Stimulated activated naive CD4-positive, alpha-beta T cell treated with Interleukin-2 at 50 U/mL for 16 hours (primary cell): ENCODE results near the gene EPB41L4B.

Experiments
- DNase-seq: peaks from one replicate; lab custom pipeline; 2025; lab: John Stamatoyannopoulos, UW

EPB41L4B gene

DNA sequence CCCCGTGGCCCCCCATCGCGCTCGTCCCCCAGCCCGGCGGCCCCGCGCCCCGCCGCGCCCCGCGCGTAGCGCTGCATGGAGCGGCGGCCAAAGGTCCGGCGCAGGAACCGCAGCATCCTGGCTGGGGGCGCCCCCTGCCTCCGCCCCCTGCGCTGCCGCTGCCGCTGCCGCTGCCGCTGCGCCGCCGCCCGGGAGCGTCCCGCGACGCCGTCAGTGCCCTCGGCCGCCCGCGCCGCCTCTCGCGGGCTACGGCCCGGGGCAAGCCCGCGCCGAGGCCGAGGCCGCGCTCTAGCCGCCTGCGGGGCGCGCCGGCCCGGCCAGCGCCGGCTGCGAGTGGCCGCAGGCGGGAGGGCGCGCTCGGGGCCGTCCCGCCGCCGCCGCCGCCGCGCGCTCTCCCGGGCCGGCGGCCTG, 523 bp downstream of the EPB41L4B start:
- DNase-seq = no peak

DNA sequence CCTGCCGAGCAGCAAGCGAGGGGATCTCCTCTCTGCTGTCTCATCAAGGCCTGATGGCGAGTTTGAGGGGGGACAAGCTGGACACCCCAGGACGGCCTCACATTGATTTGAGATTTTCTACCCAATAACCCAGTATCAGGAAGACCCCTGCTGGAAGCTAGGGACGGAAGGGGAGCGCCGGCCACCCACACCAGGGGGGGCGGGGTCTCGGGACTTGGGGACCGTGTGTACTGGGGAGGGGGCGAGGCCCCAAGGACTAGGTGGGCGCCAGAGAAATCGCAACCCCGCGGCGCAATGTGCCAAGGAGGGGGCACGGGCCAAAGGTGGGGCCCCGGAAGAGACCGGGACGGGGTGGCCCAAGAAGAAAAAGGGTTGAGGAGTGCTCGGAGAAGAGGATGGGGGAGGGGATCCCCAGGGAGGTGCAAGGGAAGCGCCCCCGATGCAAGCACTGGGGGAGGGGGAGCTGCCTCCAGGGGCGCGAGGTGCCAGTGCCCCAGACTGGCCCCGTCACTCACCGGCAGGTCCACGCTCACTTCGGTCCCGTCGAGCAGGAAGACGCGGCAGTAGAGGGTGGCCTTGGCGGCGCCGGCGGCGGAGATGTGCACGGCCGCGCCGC, 1.1 kb downstream of the EPB41L4B start:
- DNase-seq = no peak

DNA sequence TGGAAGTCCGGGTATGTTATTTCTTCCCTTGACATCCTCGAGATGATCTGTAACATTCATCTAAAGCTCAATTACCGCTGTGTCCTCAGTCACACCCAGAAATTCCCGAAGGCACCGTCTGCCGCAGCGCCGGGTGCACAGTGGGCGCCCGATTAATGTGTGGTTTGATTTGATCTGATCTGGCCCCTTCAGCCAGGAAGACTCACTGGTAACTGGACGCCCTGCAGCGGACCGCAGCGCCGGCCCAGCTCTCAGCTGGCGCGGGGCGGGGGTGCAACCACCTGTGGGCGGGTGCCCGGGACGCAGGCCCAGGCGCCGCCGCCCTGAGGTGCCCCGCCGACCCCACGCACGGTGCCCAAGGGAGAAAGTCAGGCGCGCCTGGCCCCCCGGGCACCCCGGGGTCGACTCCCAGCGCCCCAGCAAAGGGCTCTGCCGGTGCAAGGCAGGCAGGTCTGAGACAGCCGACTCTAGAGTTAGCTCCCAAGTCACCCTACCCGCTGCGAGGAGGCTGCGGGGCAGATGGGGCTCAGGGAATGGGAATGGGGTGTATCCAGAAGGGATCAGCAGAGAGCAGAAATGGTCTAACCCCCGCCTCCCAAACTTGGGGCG, 1.7 kb downstream of the EPB41L4B start:
- DNase-seq = no peak

DNA sequence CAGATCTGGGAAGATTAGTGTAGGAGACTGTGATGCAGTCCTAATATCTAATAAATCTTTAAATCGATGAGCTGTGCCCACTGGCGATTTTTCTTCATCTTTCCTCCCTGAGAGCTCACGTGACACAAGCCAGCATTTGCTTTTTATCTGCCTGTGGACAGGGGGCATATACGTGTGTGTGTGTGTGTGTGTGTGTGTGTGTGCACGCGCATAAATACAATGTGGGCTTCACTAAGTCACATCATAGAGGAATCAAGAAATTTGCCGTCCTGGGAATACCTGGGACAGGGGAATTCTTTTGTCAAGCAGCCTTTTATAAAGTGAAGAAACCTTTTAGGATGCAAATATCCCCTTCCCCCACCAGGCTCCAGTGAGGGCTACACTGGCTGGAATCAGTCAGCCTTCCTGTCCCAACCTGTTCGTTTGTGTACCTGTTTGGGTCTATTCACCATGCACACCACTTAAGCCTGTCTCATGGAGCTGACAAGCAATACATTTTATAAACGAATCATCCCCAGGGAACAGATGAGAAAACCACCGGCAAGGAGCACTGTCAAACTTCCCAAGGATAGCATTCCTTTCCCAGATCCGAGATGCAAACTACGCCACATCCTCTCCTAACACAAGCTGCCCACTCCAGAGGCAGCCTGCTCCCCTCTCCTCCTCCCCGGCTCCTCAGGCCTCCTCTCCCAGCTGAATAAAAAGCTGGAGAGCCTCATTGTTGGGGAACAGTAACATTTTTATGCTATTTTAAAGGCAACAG, 2.7 kb downstream of the EPB41L4B start:
- no peak for DNase-seq

DNA sequence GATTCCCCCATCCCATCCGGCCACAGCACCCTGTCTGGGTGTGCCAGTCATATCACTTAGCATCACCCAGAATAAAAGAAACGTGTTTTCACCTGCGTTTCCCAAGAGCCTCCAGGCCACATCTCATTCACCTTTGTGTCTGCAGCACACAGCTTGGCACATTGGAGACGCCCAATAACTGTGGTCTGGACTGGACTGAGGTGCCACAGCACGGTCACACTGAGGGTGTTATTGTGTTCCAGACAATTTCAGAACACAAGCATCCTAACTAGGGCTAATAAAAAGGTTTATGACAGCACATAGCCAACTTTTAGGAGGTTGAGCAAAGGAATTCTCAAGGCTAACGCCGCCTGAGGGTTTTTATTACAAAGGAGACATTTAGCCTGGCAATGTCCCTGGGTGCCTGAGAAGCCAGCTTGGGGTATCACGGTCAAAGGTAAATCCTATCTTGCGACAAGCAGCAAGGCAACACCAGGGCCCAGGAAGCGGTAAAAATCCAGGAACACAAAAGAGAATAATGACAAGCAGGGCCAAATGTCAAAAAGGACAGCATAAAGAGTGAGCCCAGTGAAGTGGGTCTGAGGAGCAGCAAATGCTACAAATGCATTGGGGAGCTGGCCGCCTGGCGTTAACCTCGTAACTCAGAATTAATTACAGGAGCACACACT, 3.4 kb downstream of the EPB41L4B start:
- no peak for DNase-seq

DNA sequence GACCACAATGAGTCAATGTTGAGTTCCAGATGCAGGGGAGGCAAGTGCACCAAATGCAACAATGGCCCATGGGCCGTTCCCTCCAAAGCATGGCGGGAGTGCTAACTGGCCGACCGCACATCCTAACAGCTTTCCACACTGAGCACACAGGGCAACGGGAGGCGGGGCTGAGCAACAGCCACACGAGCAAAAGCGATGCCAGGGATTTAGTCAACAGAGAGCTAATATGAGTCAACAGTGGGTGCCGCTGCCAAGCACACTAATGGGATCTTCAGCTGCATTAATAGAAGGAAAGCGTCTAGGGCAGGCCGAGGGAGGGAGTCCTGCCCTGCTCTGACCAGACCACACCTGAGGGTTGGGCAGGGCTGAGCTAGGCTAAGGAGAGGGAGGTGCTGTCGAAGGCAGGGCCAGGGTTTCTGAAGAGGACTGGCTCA, 4.6 kb downstream of the EPB41L4B start:
- no peak for DNase-seq

DNA sequence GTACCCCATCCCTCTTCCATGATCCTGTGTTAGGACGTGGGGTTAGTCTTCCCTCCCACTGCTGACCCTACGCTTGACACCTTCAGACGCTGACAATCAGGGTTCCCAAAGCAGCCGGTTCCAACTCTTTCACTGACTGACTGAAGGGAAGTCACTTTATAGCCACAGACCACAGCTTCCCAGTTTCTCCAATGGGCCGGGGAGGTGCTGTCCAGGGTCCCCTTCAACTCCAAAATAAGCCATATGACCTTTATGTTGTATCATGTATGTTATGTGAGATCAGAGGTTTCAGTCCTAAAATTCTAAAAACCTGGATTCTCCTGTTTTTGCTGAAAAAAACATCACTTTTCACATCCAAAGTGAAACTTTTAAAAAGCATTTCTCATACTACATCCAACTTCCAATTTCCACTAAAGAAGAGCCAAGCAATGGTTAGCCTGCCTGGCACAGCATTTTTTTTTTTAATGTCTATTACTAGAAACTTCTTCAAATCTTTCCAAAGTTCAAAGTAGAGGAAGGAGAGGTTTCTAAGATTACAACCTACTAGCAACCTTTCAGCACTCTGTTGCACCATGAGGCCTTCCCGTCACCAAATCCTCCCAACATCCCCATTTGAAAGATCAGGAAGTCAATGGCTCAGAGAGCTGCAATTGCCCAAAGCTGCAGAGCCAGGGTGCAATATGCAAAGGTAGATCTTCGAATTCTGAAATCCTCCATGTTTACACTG, 5.2 kb downstream of the EPB41L4B start:
- DNase-seq = no peak

DNA sequence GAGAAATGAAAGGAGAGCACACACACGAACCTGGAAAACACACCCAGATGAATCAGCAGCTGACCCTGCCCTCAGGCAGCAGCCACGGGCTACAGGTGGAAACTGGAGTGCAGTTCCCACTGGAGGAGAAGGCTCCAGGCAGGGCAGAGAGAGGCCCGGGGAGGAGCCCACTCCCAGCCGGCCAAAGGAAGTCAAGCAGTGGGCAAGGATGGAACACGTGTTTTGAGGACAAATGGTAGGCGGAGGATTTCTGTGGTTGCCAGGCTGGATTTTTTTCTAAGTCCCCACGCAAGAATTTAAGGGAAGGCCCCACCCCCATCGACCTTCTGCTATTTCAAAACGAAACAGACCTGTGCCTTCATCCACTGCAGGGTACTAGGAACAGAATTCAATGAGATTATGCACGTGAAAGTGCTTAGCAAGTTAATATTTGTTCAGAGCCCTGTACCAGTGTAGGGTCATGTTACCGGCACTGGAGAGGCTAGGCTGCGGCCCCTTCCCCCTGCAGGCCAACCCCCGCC, 6.8 kb downstream of the EPB41L4B start:
- no peak for DNase-seq

DNA sequence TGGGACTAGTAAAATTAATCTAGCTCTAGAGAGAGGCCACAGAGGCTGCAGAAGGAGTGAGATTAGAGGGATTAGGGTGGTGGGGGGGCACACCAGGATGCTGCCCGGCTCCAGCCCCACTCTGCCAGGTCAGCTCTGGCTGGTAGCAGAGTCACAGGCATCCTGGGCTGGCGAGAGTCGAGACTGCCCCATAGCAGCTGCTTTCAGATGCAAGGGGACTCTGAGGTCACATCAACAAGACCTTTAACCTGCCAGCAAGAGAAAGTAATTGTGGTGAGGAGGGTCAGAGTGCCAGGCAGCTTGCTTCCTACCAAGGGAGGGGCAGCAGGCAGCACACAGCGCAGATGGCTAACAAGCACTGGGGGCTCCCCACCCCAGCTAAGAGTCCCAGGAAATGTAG, 7.5 kb downstream of the EPB41L4B start:
- no peak for DNase-seq

DNA sequence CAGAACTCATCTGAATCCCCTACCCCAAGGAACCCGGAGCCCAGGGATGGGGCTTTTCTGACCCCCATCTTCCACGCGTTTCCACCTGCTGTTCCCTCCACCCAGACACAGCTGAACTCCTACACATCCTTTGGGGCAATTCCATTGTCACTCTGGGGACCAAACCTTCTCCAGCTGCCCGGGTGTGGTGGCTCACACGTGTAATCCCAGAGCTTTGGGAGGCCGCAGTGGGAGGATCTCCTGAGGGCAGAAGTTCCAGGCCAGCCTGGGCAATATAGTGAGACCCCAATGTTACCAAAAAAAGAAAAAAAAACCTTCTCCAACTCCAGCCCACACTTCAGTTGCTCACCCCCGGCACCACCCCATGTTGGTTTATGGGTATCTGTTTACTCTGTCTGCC, 8.1 kb downstream of the EPB41L4B start:
- no peak for DNase-seq

DNA sequence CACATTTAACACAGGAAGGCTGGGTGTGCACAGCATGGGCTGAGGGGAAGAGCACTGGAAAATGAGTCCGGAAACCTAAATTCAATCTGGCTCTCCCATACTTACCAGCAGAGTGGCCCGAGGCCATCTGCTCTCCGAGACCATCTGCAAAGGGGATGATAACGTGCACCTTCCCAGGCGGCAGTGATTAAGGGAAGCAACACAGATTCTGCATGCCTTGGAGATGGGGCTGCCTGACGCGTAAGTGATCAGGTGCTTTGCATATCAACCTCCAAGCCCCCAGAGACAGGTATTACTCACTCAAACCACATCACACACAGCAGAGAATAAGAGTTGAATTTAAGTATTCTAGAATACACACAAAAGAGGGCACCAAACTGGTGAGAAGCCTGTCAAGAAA, 9.1 kb downstream of the EPB41L4B start:
- no peak for DNase-seq

DNA sequence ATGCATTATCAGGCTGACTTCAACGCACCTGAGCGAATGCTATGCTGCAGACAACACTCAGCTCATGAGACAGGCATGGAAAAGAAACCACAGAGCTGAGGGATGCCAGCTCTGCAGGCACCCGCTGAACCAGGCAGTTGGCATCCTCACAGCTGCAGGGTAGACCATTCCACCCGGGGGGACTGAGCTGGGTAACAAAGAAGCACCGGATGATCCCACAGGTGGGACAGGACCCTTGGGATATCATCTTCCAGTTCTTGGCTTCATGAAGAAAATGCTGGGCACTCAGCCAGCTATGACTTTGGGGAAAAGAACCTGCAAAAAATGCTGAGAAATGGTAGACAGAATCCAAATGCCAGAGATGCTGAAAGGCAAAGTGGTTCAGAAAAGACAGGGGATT, 9.6 kb downstream of the EPB41L4B start:
- no peak for DNase-seq

DNA sequence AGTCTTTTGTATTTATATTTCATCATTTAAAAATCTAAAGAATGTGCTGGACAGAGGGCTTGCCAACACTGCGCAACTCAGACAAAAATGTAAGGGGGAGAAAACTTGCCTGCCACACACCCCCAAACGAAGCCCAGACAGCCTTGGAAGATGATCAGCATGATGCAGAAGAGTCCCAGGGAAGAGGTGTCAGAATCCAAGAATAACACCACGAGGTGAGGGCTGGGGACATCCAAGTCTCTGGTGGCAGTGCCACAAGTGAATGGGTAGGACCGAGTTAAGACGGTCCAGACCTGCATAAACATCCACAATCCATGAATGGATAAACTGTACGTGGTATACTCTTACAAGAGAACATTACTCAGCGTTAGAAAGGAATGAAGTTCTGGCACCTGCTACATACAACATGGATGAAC, 10.4 kb downstream of the EPB41L4B start:
- no peak for DNase-seq

DNA sequence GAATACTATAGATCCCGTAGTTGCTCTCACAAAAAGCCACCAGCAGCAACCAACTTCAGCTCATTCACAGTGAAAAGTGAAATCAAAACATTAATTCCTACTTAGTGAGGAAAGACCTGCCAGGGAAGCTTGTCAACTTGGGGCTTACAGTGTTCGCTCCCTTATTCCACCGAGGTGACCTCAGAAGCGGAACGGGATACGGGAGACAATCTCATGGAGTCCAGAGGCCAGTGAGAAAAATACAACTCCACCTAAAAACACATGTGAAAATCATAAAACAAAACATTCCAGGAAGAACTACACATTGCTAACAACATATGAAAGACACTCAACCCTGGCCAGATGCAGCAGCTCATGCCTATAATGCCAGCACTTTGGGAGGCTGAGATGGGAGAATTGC, 11.6 kb downstream of the EPB41L4B start:
- DNase-seq = no peak

DNA sequence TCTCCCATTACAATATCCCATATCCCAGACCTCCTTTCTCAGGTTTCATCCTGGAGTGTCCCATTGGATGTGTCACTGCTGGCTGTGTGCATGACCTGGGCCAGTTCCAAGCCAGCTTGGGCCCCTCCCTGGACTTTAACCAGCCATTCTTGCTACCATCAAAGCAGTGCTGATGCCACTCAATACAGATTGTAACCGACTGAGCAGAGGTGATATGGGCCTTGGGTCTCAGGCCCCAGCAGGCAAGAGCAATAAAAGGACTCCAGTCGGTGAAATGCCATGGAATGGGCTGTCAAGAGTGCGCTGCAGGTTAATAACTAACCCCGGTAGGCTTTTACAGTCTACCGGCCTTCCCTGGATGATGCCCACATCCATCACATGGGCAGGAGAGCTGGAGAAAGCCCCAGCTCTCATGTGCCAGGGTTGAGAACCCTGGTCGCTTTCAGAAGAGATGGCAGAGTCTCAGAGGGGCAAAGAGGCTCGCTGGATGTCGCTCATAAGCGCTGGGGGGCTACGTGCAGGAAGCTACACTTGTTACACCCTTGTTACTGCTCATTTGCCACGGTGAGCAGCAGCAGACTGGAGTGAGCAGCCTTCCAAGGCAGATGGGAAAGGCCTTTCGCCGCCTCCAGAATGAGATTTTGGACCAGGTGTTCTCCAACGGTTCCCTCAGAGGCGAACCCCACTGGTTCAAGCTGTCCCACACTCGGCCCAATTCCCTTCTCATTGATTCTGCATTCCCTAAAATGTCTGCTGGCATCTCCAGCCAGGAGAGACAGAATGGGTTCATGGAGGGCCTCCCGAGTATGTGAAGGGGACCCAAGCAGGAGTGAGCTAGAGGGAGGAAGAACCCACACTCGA, 13.2 kb downstream of the EPB41L4B start:
- no peak for DNase-seq

DNA sequence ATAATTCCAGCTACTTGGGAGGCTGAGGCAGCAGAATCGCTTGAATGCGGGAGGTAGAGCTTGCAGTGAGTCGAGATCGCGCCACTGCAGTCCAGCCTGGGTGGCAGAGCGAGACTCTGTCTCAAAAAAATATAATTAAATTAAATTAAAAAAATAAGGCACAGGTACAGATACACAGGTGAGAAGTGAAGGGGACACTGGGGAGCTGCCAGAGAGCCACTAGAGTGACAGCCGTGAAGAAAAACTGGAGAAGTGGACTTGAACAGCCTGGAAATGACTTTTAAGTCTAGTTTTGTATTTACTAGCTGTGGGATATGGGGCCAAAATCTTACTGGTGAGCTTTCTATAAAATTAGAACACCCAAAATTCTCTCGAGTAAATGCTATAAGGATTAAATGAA, 15.1 kb downstream of the EPB41L4B start:
- DNase-seq = no peak

DNA sequence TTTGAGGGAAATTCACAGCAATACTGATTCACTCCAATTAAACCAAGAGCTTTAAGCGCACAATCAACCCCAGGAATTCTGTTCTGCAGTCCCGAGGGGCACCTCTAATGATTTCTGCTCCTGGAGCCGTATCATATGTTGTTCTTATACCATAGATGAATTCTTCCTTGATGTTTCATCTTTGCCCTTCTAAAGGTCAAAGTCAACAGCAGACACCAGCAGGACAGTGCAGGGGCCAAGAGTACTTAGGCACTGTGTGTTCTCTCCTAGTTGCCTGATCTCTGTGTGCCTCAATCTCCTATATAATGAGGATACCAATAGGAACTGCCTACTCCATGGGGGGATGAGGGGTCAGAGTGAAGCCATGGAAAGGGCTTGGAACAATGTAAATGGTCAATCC, 16.5 kb downstream of the EPB41L4B start:
- DNase-seq = no peak

DNA sequence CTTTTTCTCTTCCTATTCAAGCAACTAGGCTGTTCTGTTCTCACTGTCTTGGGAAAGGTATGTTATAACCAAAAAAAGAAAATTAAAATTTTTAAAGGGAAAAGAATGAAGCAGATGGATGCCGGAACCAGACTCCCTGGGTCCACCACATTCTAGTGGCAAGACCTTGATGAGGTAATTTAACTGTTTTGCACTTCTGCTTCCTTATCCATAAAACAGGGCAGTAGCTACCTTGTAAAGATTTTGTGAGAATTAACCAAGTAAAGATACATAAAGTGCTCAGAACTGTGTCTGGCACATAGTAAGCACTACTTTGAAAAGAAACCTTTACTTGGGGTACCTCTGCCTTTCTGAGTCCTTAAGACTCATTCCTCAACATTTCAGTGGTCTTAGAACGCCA, 17.0 kb downstream of the EPB41L4B start:
- no peak for DNase-seq

DNA sequence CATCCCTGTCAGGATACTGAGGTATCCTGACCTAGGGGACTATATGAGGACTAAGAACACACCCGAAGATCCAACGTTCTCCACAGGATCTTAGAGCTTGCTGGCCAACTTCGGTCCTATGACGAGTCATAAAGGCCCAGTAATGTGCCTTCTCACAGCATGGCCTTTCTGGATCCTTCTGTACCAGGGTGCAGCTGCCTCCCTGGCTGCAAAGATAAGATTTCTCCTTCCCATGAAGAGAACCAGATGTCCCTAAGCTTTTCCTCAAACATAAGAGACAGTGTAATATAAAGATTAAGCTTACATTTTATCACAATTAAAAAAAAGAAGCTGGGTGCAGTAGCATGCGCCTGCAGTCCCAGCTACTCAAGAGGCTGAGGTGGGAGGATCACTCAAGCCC, 18.3 kb downstream of the EPB41L4B start:
- no peak for DNase-seq

DNA sequence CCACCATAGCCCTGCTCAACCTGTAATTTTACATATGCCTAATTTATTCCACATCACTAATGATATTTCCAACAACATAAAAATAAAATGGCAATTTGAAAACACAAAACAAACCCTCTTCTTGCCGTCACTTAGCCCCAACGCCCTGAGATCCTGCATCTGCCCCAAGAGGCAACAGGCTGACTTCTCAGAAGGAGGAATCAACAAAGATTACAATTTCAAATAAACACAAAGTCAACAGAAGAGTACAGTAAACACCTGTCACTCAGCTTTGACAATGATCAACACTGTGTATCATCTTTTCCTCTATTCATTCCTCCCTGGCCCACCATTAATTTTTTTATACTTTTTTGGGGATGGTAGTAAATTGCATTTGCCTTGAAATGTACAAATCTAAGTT, 19.8 kb downstream of the EPB41L4B start:
- no peak for DNase-seq

DNA sequence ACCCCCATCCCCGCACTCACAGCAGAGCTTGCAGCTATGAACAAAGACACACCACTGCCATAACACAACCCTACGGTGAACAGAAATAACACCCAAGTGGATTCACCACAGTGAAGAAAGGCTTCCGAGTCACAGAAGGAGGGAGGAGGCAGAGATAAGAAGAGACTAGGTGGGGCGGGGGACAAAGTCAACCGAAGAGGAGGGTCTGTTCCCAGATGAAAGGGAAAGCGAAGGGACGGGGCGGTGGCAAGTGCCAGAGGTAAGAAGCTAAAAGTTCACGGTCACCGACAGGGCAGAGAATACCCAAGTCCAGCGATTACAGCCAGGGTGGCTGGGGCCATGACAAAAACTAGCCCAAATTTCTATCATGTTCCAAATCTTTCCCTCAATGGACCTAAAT, 21.0 kb downstream of the EPB41L4B start:
- no peak for DNase-seq
